HepG2 (cell line): ENCODE data around the gene ZCCHC10. TPM values are rescaled to one million over a fixed set of nuclear protein-coding genes. Genes with fewer than 3 reads are reported as not detected.

ENCODE experiments used
- AGO2 ChIP-seq: fragments of 200-400 bp; formaldehyde crosslinking; optimal IDR thresholded peaks from 2 replicates; pipeline ENCODE3; 2017; ENCODE audit warnings: mild to moderate bottlenecking, low read depth, low read length, moderate library complexity
- CEBPG ChIP-seq: IDR thresholded peaks from 2 replicates; pipeline ENCODE4 v1.6.1; 2016
- EP300 ChIP-seq, 3 experiments: sonication (generic) in 1 of 3; formaldehyde crosslinking in 1 of 3; IDR thresholded peaks; 2 replicates each; pipeline versions ENCODE4 v1.5.1 to v1.6.1; 2011 to 2020; ENCODE audit warnings: low read depth in 2 of 3, low read length in 2 of 3, borderline replicate concordance in 1 of 3, improper control_type of control experiment in 1 of 3, mild to moderate bottlenecking in 1 of 3, missing genetic modification reagents in 1 of 3, moderate library complexity in 1 of 3
- EZH2 ChIP-seq: conservative IDR thresholded peaks from 2 replicates; pipeline ENCODE4 v1.6.1; 2012; ENCODE audit warnings: mild to moderate bottlenecking, low read depth, low read length, moderate library complexity
- GATA4 ChIP-seq: sonication (generic); IDR thresholded peaks from 2 replicates; pipeline ENCODE4 v1.6.1; 2016; ENCODE audit warnings: antibody characterized with exemption, low read depth, borderline replicate concordance
- HOXA9 ChIP-seq: sonication (generic); formaldehyde crosslinking; IDR thresholded peaks from 2 replicates; pipeline ENCODE4 v1.8.1; 2022; ENCODE audit warnings: missing genetic modification reagents, mild to moderate bottlenecking, moderate library complexity, borderline replicate concordance
- KDM1A ChIP-seq: IDR thresholded peaks from 2 replicates; pipeline ENCODE4 v1.6.1; 2016; ENCODE audit warnings: missing compliant biosample characterization
- KMT2A ChIP-seq: sonication (generic); formaldehyde crosslinking; IDR thresholded peaks from 2 replicates; pipeline ENCODE4 v1.4.0; 2020; ENCODE audit warnings: missing genetic modification reagents
- MED1 ChIP-seq: sonication (generic); formaldehyde crosslinking; IDR thresholded peaks from 2 replicates; pipeline ENCODE4 v1.4.0; 2020; ENCODE audit warnings: missing genetic modification reagents
- MLLT10 ChIP-seq: sonication (generic); formaldehyde crosslinking; IDR thresholded peaks from 2 replicates; pipeline ENCODE4 v1.4.0; 2020; ENCODE audit warnings: missing genetic modification reagents
- NAIF1 ChIP-seq: sonication (generic); formaldehyde crosslinking; IDR thresholded peaks from 2 replicates; pipeline ENCODE4 v1.5.0; 2020; ENCODE audit warnings: mild to moderate bottlenecking, missing genetic modification reagents, borderline replicate concordance
- SATB2 ChIP-seq: sonication (generic); formaldehyde crosslinking; IDR thresholded peaks from 2 replicates; pipeline ENCODE4 v1.5.0; 2020; ENCODE audit warnings: missing genetic modification reagents
- SIN3B ChIP-seq: fragments of 150-350 bp; IDR thresholded peaks from 2 replicates; pipeline ENCODE4 v1.6.1; 2014; ENCODE audit warnings: low read length
- SNRNP70 ChIP-seq: fragments of 200-400 bp; formaldehyde crosslinking; IDR thresholded peaks from 2 replicates; pipeline ENCODE4 v1.6.1; 2017; ENCODE audit warnings: mild to moderate bottlenecking, low read depth, low read length, moderate library complexity
- SOX13 ChIP-seq, 3 experiments: fragments of 450-650 bp in 1 of 3; sonication (generic) in 1 of 3; formaldehyde crosslinking in 1 of 3; IDR thresholded peaks in 2 of 3; conservative IDR thresholded peaks in 1 of 3; 2 replicates each; pipeline versions ENCODE4 v1.5.0 to v1.6.1; 2016 to 2020; ENCODE audit warnings: antibody characterized with exemption in 1 of 3, mild to moderate bottlenecking in 1 of 3, missing compliant biosample characterization in 1 of 3, missing genetic modification reagents in 1 of 3, moderate library complexity in 1 of 3
- SOX5 ChIP-seq: IDR thresholded peaks from 2 replicates; pipeline ENCODE4 v1.6.1; 2016; ENCODE audit warnings: borderline replicate concordance
- TAF1 ChIP-seq: sonication (generic); formaldehyde crosslinking; IDR thresholded peaks from 2 replicates; pipeline ENCODE4 v1.4.0; 2020; ENCODE audit warnings: missing genetic modification reagents
- WIZ ChIP-seq: sonication (generic); formaldehyde crosslinking; IDR thresholded peaks from 2 replicates; pipeline ENCODE4 v1.5.1; 2020; ENCODE audit warnings: mild to moderate bottlenecking, missing genetic modification reagents
- ZEB1 ChIP-seq: IDR thresholded peaks from 2 replicates; pipeline ENCODE4 v1.6.1; 2012; ENCODE audit warnings: mild to moderate bottlenecking, low read depth, inconsistent platforms; ENCODE audit not compliant: insufficient replicate concordance
- ZFAT ChIP-seq: sonication (generic); formaldehyde crosslinking; conservative IDR thresholded peaks from 2 replicates; pipeline ENCODE4 v1.8.1; 2023; ENCODE audit warnings: missing genetic modification reagents, inconsistent platforms
- ZMYM4 ChIP-seq: sonication (generic); formaldehyde crosslinking; IDR thresholded peaks from 2 replicates; pipeline ENCODE4 v1.8.1; 2023; ENCODE audit warnings: mild to moderate bottlenecking, missing genetic modification reagents
- ZNF329 ChIP-seq: sonication (generic); formaldehyde crosslinking; IDR thresholded peaks from 2 replicates; pipeline ENCODE4 v1.9.0; 2021; ENCODE audit warnings: low read depth, mild to moderate bottlenecking, missing genetic modification reagents
- ZNF460 ChIP-seq: sonication (generic); formaldehyde crosslinking; IDR thresholded peaks from 2 replicates; pipeline ENCODE4 v1.5.1; 2020; ENCODE audit warnings: missing genetic modification reagents, mild to moderate bottlenecking, borderline replicate concordance
- ZNF550 ChIP-seq: sonication (generic); formaldehyde crosslinking; IDR thresholded peaks from 2 replicates; pipeline ENCODE4 v1.4.0; 2020; ENCODE audit warnings: mild to moderate bottlenecking, missing genetic modification reagents, borderline replicate concordance
- ZNF639 ChIP-seq: conservative IDR thresholded peaks from 2 replicates; pipeline ENCODE4 v1.6.1; 2018; ENCODE audit warnings: missing genetic modification reagents
- ZNF652 ChIP-seq: IDR thresholded peaks from 2 replicates; pipeline ENCODE4 v1.6.1; 2016; ENCODE audit warnings: low read depth, borderline replicate concordance
- ZNF790 ChIP-seq: sonication (generic); formaldehyde crosslinking; IDR thresholded peaks from 2 replicates; pipeline ENCODE4 v1.8.0; 2022; ENCODE audit warnings: missing genetic modification reagents, mild to moderate bottlenecking, borderline replicate concordance
- ZNF839 ChIP-seq: sonication (generic); formaldehyde crosslinking; IDR thresholded peaks from 2 replicates; pipeline ENCODE4 v1.4.0; 2020; ENCODE audit warnings: missing genetic modification reagents, mild to moderate bottlenecking, borderline replicate concordance
- ZSCAN29 ChIP-seq: sonication (generic); formaldehyde crosslinking; conservative IDR thresholded peaks from 2 replicates; pipeline ENCODE4 v1.4.0; 2020; ENCODE audit warnings: mild to moderate bottlenecking, missing genetic modification reagents
- polyA plus RNA-seq, 8 experiments: library from polyadenylated mRNA; depleted of rRNA in 3 of 8; stranded (reverse) in 7 of 8; unstranded in 1 of 8; fragments of >200 nt; fragmentation: Illumina TruSeq in 4 of 8; extraction: Trizol in 4 of 8; gene quantifications; 2 replicates each; pipeline versions ENCODE4 v1.2.1 to v1.2.3, GENCODE V29; 2011 to 2016; ENCODE audit warnings: low read depth in 4 of 8, missing spikeins in 1 of 8, mixed read lengths in 1 of 8; ENCODE audit not compliant: insufficient read depth in 1 of 8
- total RNA-seq, 5 experiments: library from RNA; depleted of rRNA; stranded (reverse); fragments of >200 nt; fragmentation: Illumina TruSeq; extraction: Trizol; gene quantifications; 2 replicates each; pipeline ENCODE4 v1.2.3, GENCODE V29; 2016; ENCODE audit warnings: low read depth in 1 of 5
- TF ChIP-seq, protein P1 (sequence below): sonication (generic); IDR thresholded peaks from 2 replicates; pipeline ENCODE4 v1.6.1; 2016; ENCODE audit warnings: low read depth, borderline replicate concordance

Gene ZCCHC10
- total and polyA plus RNA-seq, 2 of the 13 experiments (the other 11 are each of a cell fraction or from before 2014, with no cell fraction given), result 40.7 to 48.2 TPM

DNA sequence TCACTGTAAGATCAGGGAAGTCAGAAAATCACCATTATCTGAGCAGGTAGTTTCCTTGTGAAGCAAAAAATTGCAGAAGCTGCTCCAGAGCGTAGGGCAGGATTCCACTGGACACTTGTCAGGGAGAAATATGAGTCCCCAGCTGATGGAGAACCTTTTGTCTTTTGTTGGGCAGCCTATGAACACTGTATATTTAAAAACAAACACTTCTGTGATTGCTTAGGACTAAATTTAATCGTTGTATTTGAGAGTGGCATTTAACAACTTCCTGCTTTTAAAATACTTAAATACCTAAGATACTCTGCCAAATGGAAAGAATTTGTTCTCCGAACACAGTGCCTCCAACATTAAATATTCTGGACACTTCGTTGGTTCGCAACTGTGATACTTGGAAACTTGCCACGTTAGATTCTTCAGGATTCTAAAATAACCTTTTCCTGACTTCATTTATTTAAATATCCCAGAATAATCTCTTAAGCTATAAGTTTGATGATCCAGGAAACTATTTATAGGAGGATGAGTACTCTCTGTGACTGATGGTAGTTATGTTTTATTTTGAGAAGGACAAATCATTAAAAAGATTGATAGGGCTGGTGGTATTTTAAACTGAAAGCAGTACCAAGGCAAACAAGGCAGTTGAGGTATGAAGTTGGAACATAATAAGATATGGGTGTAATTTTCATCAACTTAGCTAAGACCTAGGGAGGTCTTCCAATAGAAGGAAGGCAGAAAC is 22.8 kb upstream of the ZCCHC10 start (continued):
- TF ChIP-seq KMT2A (CRISPR knock-in tag) (no peak), SNRNP70 (no peak), ZMYM4 (CRISPR knock-in tag) (no peak), KDM1A (CRISPR knock-in tag) (no peak), TAF1 (0 out of 2 replicates have a peak, but pooled peaks have one; percentile 3), SOX13 (IDR thresholded peaks at IDR 0.05) (no peak), SOX13 (CRISPR knock-in tag; conservative IDR thresholded peaks at IDR 0.05 in 1 of 2, IDR thresholded peaks at IDR 0.05 in 1 of 2) (no peak), ZNF550 (no peak), ZSCAN29 (CRISPR knock-in tag) (no peak), AGO2 (no peak), CEBPG (CRISPR knock-in tag) (0 out of 2 replicates have a peak, but pooled peaks have one; percentile 4), EP300 (IDR thresholded peaks at IDR 0.05; ENCODE audit: low read depth in 2 of 2, low read length in 2 of 2) (no peak), EP300 (CRISPR knock-in tag; IDR thresholded peaks at IDR 0.05; ENCODE audit: borderline replicate concordance) (no peak), ZNF652 (CRISPR knock-in tag) (no peak), SIN3B (no peak), ZNF839 (CRISPR knock-in tag) (no peak), ZNF329 (CRISPR knock-in tag) (no peak), EZH2 (no peak), ZNF639 (no peak), ZFAT (CRISPR knock-in tag) (no peak), NAIF1 (CRISPR knock-in tag) (no peak), SATB2 (no peak), GATA4 (no peak), MLLT10 (CRISPR knock-in tag) (no peak), MED1 (no peak), HOXA9 (no peak), ZEB1 (no peak), ZNF790 (CRISPR knock-in tag) (no peak), ZNF460 (CRISPR knock-in tag) (no peak), WIZ (CRISPR knock-in tag) (no peak), SOX5 (CRISPR knock-in tag) (peak; percentile 26; the same call in 1 of the 2 replicates)
- TF ChIP-seq, protein P1, sequence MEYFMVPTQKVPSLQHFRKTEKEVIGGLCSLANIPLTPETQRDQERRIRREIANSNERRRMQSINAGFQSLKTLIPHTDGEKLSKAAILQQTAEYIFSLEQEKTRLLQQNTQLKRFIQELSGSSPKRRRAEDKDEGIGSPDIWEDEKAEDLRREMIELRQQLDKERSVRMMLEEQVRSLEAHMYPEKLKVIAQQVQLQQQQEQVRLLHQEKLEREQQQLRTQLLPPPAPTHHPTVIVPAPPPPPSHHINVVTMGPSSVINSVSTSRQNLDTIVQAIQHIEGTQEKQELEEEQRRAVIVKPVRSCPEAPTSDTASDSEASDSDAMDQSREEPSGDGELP, result peak; percentile 21; the same call in 1 of the 2 replicates
